Pons (tissue), 1 donor: ENCODE results near the gene FXYD3.
A peak's percentile ranks its signal among the peaks of the same experiment; 100 is the strongest.

Source experiments
- DNase-seq: peaks from one replicate; pipeline ENCODE4 v3.0.0-alpha.2; 2016; ENCODE audit warnings: low spot score

The FXYD3 gene

GRCh38 chr19:35106291-35106583, 9.4 kb upstream of the FXYD3 start:
- peak; percentile 79 for DNase-seq

GRCh38 chr19:35106898-35107541, 8.6 kb upstream of the FXYD3 start:
- peak; percentile 68 for DNase-seq

GRCh38 chr19:35107545-35107944, 8.1 kb upstream of the FXYD3 start:
- peak; percentile 98 for DNase-seq

GRCh38 chr19:35108730-35109129, 6.9 kb upstream of the FXYD3 start:
- DNase-seq: no peak

- DNase-seq: no peak
Observed at GRCh38 chr19:35109395-35110112, 6.1 kb upstream of the FXYD3 start.

GRCh38 chr19:35110974-35111373, 4.6 kb upstream of the FXYD3 start:
- DNase-seq: no peak

- no peak for DNase-seq
Observed at GRCh38 chr19:35112995-35113688, 2.5 kb upstream of the FXYD3 start.

- DNase-seq: peak; percentile 89
Observed at GRCh38 chr19:35114353-35115176, 1.1 kb upstream of the FXYD3 start.

- DNase-seq: no peak
Observed at GRCh38 chr19:35116072-35116801, 614 bp downstream of the FXYD3 start.

GRCh38 chr19:35117116-35117515, 1.5 kb downstream of the FXYD3 start:
- no peak for DNase-seq

- no peak for DNase-seq
Observed at GRCh38 chr19:35117799-35118198, 2.2 kb downstream of the FXYD3 start.

- no peak for DNase-seq
Observed at GRCh38 chr19:35118268-35119020, 2.8 kb downstream of the FXYD3 start.

- DNase-seq: no peak
Observed at GRCh38 chr19:35119091-35119490, 3.5 kb downstream of the FXYD3 start.

- DNase-seq: no peak
Observed at GRCh38 chr19:35119578-35120155, 4.0 kb downstream of the FXYD3 start.

GRCh38 chr19:35120492-35120891, 4.9 kb downstream of the FXYD3 start:
- peak; percentile 73 for DNase-seq

GRCh38 chr19:35120898-35121297, 5.3 kb downstream of the FXYD3 start:
- DNase-seq: no peak

GRCh38 chr19:35122687-35123551, 7.3 kb downstream of the FXYD3 start:
- no peak for DNase-seq

- peak; percentile 60 for DNase-seq
Observed at GRCh38 chr19:35123573-35123972, 8.0 kb downstream of the FXYD3 start.
